Measurements from ENCODE around the gene TEAD1.
"Not testable (repeated sequence)": the region's sequence is repeated elsewhere in the genome, so short reads cannot be mapped to it uniquely, and the experiment has no call there.

Gene TEAD1

GRCh38 chr11:12859872-12860657 lies 185.8 kb downstream of the TEAD1 start:
- no peak for DNase-seq (ENCODE audit: low read depth in 2 of 3, low spot score in 2 of 3)

GRCh38 chr11:12860827-12861226 lies 186.6 kb downstream of the TEAD1 start:
- no peak for DNase-seq (ENCODE audit: low read depth in 2 of 3, low spot score in 2 of 3)

- DNase-seq (ENCODE audit: low read depth in 2 of 3, low spot score in 2 of 3) = no peak
These were observed 188.7 kb downstream of the TEAD1 start for GRCh38 chr11:12862696-12863469.

- DNase-seq (ENCODE audit: low read depth in 2 of 3, low spot score in 2 of 3) = no peak
These were observed 189.4 kb downstream of the TEAD1 start for GRCh38 chr11:12863605-12864121.

GRCh38 chr11:12864316-12865156 lies 190.3 kb downstream of the TEAD1 start:
- no peak for DNase-seq (ENCODE audit: low read depth in 2 of 3, low spot score in 2 of 3)

GRCh38 chr11:12865863-12866595 lies 191.8 kb downstream of the TEAD1 start:
- no peak for DNase-seq (ENCODE audit: low read depth in 2 of 3, low spot score in 2 of 3)

GRCh38 chr11:12867531-12867930 lies 193.3 kb downstream of the TEAD1 start:
- no peak for DNase-seq (ENCODE audit: low read depth in 2 of 3, low spot score in 2 of 3)

- no peak for DNase-seq (ENCODE audit: low read depth in 2 of 3, low spot score in 2 of 3)
These were observed 194.3 kb downstream of the TEAD1 start for GRCh38 chr11:12868315-12869073.

GRCh38 chr11:12871241-12871640 lies 197.0 kb downstream of the TEAD1 start:
- no peak for DNase-seq (ENCODE audit: low read depth in 2 of 3, low spot score in 2 of 3)

GRCh38 chr11:12871788-12872321 lies 197.6 kb downstream of the TEAD1 start:
- no peak for DNase-seq (ENCODE audit: low read depth in 2 of 3, low spot score in 2 of 3)

- no peak for DNase-seq (ENCODE audit: low read depth in 2 of 3, low spot score in 2 of 3)
These were observed 202.1 kb downstream of the TEAD1 start for GRCh38 chr11:12876340-12876739.

- no peak for DNase-seq (ENCODE audit: low read depth in 2 of 3, low spot score in 2 of 3)
These were observed 202.8 kb downstream of the TEAD1 start for GRCh38 chr11:12876988-12877387.

- DNase-seq (ENCODE audit: low read depth in 2 of 3, low spot score in 2 of 3) = not testable (repeated sequence)
These were observed 203.3 kb downstream of the TEAD1 start for GRCh38 chr11:12877508-12877907.

GRCh38 chr11:12880327-12880726 lies 206.1 kb downstream of the TEAD1 start:
- DNase-seq (ENCODE audit: low read depth in 2 of 3, low spot score in 2 of 3) = no peak

- no peak for DNase-seq (ENCODE audit: low read depth in 2 of 3, low spot score in 2 of 3)
These were observed 208.4 kb downstream of the TEAD1 start for GRCh38 chr11:12882670-12883069.

- no peak for DNase-seq (ENCODE audit: low read depth in 2 of 3, low spot score in 2 of 3)
These were observed 210.6 kb downstream of the TEAD1 start for GRCh38 chr11:12884751-12885318.

- DNase-seq (ENCODE audit: low read depth in 2 of 3, low spot score in 2 of 3) = no peak
These were observed 211.6 kb downstream of the TEAD1 start for GRCh38 chr11:12885717-12886239.

- DNase-seq (ENCODE audit: low read depth in 2 of 3, low spot score in 2 of 3) = no peak
These were observed 212.3 kb downstream of the TEAD1 start for GRCh38 chr11:12886508-12886907.

Measured in activated CD8-positive, alpha-beta memory T cell treated with anti-CD3 and anti-CD28 coated beads for 48 hours (primary cell).